Osteoblast (primary cell): ENCODE measurements around the gene CDK9. TPM values are rescaled to one million over a fixed set of nuclear protein-coding genes. Genes with fewer than 3 reads are reported as not detected.

Experiments
- DNase-seq: peaks from one replicate; pipeline ENCODE4 v3.0.0; 2011; ENCODE audit warnings: low spot score, mixed read lengths; ENCODE audit not compliant: insufficient read length; ENCODE audit errors: missing footprints
- H2AFZ ChIP-seq: 2 replicates; pipeline ENCODE4 v1.6.0; 2011; ENCODE audit warnings: mild to moderate bottlenecking, low read length
- H3K27ac ChIP-seq: 2 replicates; pipeline ENCODE4 v1.5.1; 2011; ENCODE audit warnings: mild to moderate bottlenecking, low read depth, low read length, moderate library complexity
- H3K27me3 ChIP-seq: 2 replicates; pipeline ENCODE4 v1.6.0; 2012; ENCODE audit warnings: mild to moderate bottlenecking, control low read depth, inconsistent platforms, low read length, moderate library complexity; ENCODE audit not compliant: insufficient read depth
- H3K36me3 ChIP-seq: 2 replicates; pipeline ENCODE4 v1.5.1; 2011; ENCODE audit warnings: mild to moderate bottlenecking, low read length, control low read depth, moderate library complexity; ENCODE audit not compliant: insufficient read depth
- H3K4me1 ChIP-seq: 2 replicates; pipeline ENCODE4 v1.5.1; 2011; ENCODE audit warnings: mild to moderate bottlenecking, low read length, control low read depth, moderate library complexity; ENCODE audit not compliant: insufficient read depth
- H3K4me2 ChIP-seq: 2 replicates; pipeline ENCODE4 v1.6.0; 2011; ENCODE audit warnings: mild to moderate bottlenecking, low read length; ENCODE audit not compliant: insufficient read depth
- H3K4me3 ChIP-seq: fragments of 200-600 bp; sonication (generic); 3 replicates; pipeline ENCODE4 v1.5.1; 2012; ENCODE audit warnings: mild to moderate bottlenecking, low read length, inconsistent platforms; ENCODE audit not compliant: insufficient read depth
- H3K79me2 ChIP-seq: 2 replicates; pipeline ENCODE4 v1.6.0; 2012; ENCODE audit warnings: mild to moderate bottlenecking, low read length, control low read depth, inconsistent platforms; ENCODE audit not compliant: insufficient read depth
- H3K9me3 ChIP-seq: 2 replicates; pipeline ENCODE4 v1.5.1; 2011; ENCODE audit warnings: low read depth, low read length, control low read depth
- H4K20me1 ChIP-seq: 2 replicates; pipeline ENCODE4 v1.6.0; 2012; ENCODE audit warnings: mild to moderate bottlenecking, low read length, control low read depth; ENCODE audit not compliant: insufficient read depth
- total RNA-seq: library from RNA; depleted of rRNA; stranded (reverse); fragments of >200 nt; gene quantifications from 2 replicates; pipeline ENCODE4 v1.2.3, GENCODE V29; 2012
- TF ChIP-seq, protein P1 (sequence below): IDR thresholded peaks from 2 replicates; pipeline ENCODE4 v1.5.1; 2011; ENCODE audit warnings: mild to moderate bottlenecking, low read depth, low read length, moderate library complexity; ENCODE audit errors: extremely low read depth

The CDK9 gene
- total RNA-seq, 1 donor = 56.1 TPM

DNA sequence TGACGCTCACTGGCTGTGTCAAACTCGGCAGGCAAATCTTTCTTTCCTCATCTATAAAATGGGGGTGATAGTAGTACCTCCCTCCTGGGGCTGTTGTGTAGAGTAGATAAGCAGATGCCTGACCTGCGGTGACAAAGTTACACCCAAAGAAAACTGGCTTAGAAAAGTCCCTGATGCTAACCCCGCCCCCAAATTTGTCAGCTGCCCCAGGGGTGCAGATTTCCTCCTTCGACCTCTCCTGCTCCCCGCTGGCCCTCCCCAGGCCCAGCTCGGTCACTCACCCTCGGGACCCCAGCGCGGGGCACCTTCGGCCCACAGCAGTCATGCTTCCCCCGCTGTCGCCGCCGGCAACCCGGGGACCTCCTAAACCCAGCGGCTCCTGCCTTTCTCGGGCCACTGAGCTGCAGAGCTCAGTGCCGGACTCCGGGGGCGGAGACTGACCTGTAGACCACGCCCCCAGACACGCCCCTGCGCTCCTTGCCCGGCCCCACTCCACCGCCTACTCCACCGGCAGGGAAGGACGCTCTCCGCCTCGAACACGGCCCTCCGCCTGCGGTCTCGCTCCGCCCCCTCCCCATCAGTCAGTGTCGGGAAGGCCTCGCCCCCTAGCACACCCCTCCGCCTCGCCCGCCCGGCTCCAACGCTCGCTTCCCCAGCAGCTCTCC, 14.8 kb upstream of the CDK9 start:
- Histone ChIP-seq H3K4me1 (peaks cover 11% of the 10 kb centered on the region), H3K4me3 (peak overlapping the region; percentile 73), H3K9me3 (no peaks in the 10 kb centered on the region), H3K27ac (no peak overlapping the region), H2AFZ (peak overlapping the region; percentile 81), H3K79me2 (no peaks in the 10 kb centered on the region), H3K4me2 (peak overlapping the region; percentile 86), H3K36me3 (no peaks in the 10 kb centered on the region), H4K20me1 (peaks cover 3% of the 10 kb centered on the region), H3K27me3 (peaks cover 4% of the 10 kb centered on the region)
- DNase-seq = peak; percentile 98
- TF ChIP-seq, protein P1, sequence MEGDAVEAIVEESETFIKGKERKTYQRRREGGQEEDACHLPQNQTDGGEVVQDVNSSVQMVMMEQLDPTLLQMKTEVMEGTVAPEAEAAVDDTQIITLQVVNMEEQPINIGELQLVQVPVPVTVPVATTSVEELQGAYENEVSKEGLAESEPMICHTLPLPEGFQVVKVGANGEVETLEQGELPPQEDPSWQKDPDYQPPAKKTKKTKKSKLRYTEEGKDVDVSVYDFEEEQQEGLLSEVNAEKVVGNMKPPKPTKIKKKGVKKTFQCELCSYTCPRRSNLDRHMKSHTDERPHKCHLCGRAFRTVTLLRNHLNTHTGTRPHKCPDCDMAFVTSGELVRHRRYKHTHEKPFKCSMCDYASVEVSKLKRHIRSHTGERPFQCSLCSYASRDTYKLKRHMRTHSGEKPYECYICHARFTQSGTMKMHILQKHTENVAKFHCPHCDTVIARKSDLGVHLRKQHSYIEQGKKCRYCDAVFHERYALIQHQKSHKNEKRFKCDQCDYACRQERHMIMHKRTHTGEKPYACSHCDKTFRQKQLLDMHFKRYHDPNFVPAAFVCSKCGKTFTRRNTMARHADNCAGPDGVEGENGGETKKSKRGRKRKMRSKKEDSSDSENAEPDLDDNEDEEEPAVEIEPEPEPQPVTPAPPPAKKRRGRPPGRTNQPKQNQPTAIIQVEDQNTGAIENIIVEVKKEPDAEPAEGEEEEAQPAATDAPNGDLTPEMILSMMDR = no peak

DNA sequence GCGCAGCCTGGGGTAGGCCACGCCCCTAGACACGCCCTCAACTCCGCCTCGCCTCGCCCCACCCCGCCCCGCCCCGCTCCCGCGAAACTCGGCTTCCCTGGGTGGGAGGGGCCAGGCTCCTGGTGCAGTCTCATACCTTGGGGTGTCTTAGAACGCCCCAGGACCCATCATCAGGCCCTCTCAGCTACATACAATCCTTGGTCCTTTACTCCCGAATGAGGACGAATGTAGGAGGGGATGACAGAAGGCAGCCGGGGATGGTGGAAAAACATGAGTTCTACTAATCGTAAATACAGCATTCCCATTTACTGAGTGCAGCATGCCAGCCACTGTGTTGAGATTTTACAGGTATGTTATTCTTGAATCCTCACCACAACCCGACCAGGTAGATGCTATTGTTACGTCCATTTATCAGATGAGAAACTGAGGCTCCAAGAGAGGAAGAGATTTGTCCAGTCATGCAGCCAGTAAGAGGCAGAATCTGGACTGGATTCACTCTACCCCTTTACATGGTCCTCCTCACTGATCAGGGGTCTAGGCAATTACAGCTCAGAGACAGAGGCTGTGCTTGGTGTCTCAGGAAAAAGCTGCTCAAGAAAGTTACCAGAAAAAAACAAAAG, 14.2 kb upstream of the CDK9 start:
- TF ChIP-seq, protein P1 = no peak
- Histone ChIP-seq H3K9me3 (no peaks in the 10 kb centered on the region), H2AFZ (no peak overlapping the region), H3K4me1 (peaks cover 11% of the 10 kb centered on the region), H3K4me2 (peak overlapping the region; percentile 86), H4K20me1 (peaks cover 3% of the 10 kb centered on the region), H3K27ac (no peak overlapping the region), H3K36me3 (no peaks in the 10 kb centered on the region), H3K79me2 (no peaks in the 10 kb centered on the region), H3K27me3 (peaks cover 4% of the 10 kb centered on the region), H3K4me3 (peak overlapping the region; percentile 73)
- peak; percentile 80 for DNase-seq

DNA sequence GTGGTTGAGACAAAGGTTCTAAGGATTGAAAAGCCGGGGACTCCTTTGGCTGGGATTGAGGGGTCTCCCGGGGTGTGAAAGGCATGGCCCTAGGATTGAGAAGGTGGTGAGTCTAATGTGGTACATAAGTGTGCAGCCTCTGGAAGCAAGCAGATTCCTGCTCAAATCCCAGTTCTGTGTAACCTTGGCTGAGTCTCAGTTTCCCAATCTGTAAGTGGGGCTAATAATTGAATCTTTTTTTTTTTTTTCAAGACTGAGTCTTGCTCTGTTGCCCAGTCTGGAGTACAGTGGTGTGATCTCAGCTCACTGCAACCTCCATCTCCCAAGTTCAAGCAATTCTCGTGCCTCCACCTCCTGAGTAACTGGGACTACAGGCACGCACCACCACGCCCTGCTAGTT, 13.2 kb upstream of the CDK9 start:
- H3K4me3 ChIP-seq = no peak overlapping the region
- H2AFZ ChIP-seq = no peak overlapping the region
- no peaks in the 10 kb centered on the region for H3K79me2 ChIP-seq
- H3K36me3 ChIP-seq = no peaks in the 10 kb centered on the region
- TF ChIP-seq, protein P1 = no peak
- H4K20me1 ChIP-seq = peaks cover 3% of the 10 kb centered on the region
- peaks cover 11% of the 10 kb centered on the region for H3K4me1 ChIP-seq
- DNase-seq = no peak
- no peak overlapping the region for H3K4me2 ChIP-seq
- peaks cover 4% of the 10 kb centered on the region for H3K27me3 ChIP-seq
- no peaks in the 10 kb centered on the region for H3K9me3 ChIP-seq
- H3K27ac ChIP-seq = no peak overlapping the region

DNA sequence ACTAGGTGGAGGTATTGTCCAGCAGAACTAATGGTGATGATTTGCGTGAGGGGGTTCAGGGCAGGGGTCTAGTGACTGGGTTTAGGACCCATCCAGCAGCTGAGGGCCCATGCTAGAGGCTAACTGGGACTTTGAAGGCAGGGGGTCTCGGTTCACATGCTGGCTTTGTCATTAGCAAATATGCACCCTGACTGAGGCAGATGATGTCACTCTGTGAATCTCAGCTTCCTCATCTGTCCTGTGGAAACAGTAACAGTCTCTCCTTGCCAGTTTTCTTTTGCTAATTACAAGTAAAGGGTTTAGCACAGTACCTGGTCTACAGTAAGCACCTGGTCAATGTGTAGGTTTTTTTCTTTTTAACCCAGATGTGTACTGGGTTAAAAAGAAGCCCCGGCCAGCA, 12.6 kb upstream of the CDK9 start:
- TF ChIP-seq, protein P1 = no peak
- peaks cover 4% of the 10 kb centered on the region for H3K27me3 ChIP-seq
- peaks cover 3% of the 10 kb centered on the region for H4K20me1 ChIP-seq
- H3K4me3 ChIP-seq = no peak overlapping the region
- H3K9me3 ChIP-seq = no peaks in the 10 kb centered on the region
- no peak for DNase-seq
- no peak overlapping the region for H2AFZ ChIP-seq
- peaks cover 11% of the 10 kb centered on the region for H3K4me1 ChIP-seq
- H3K36me3 ChIP-seq = no peaks in the 10 kb centered on the region
- H3K79me2 ChIP-seq = no peaks in the 10 kb centered on the region
- no peak overlapping the region for H3K27ac ChIP-seq
- H3K4me2 ChIP-seq = no peak overlapping the region
